Mucosa of descending colon (tissue), 3 donors: ENCODE results near the gene C3orf22. TPM values are rescaled to one million over a fixed set of nuclear protein-coding genes. Genes with fewer than 3 reads are reported as not detected.

ENCODE experiments used
- ATAC-seq: fragments of 200-7000 bp; cut with Tn5 transposase; one replicate; pipeline ENCODE4 v1.9.1; 2020; ENCODE audit warnings: mild to moderate bottlenecking, moderate library complexity
- DNase-seq, 3 donors: peaks; one replicate each; pipeline ENCODE4 v3.0.0-alpha.2; 2020
- H3K36me3 ChIP-seq: fragments of 200-600 bp; one replicate; pipeline ENCODE4 v1.8.0; 2021; ENCODE audit warnings: low read depth, mild to moderate bottlenecking
- H3K4me1 ChIP-seq: fragments of 200-600 bp; one replicate; pipeline ENCODE4 v1.8.0; 2021; ENCODE audit warnings: low read depth, mild to moderate bottlenecking
- H3K4me3 ChIP-seq: fragments of 200-600 bp; one replicate; pipeline ENCODE4 v1.8.0; 2021; ENCODE audit warnings: mild to moderate bottlenecking
- H3K9me3 ChIP-seq: fragments of 200-600 bp; one replicate; pipeline ENCODE4 v1.8.0; 2021; ENCODE audit warnings: mild to moderate bottlenecking
- CTCF ChIP-seq: fragments of 200-600 bp; IDR thresholded peaks from one replicate; pipeline ENCODE4 v1.8.0; 2022; ENCODE audit warnings: antibody characterized with exemption, mild to moderate bottlenecking
- intact Hi-C, 2 donors: fragments of 100-400 bp; cut with DNase I in 1 of 2; cut with micrococcal nuclease in 1 of 2; formaldehyde crosslinking; loops; one replicate each; pipeline versions ENCODE4 v1.11.0 to v1.11.1; 2022; cut with DNase I, micrococcal nuclease
- total RNA-seq, 3 donors: library from RNA; stranded (reverse); fragmentation: NEBNext Ultra II Directional in 2 of 3; extraction: Animal tissue kit (Norgen Biotek cat#: 25700) in 2 of 3; gene quantifications; one replicate each; pipeline versions ENCODE4 v1.2.1 to v1.2.4, GENCODE V29; 2021 to 2023
- donor health status: DM: no; HTN: no; CAD: no; lungs with moderate emphysema.
- donor health status: DM: no; HTN: no; CAD: no.
- donor health status: DM: no; HTN: yes; CAD: no.

Gene C3orf22
- total RNA-seq, 3 donors from 2014 or later: not detected

GRCh38 chr3:126582311-126582710, 23.6 kb upstream of the C3orf22 start:
- ATAC-seq (no peak), DNase-seq (no peak)
- intact Hi-C loops: no loop called here
- no peaks in the 10 kb centered on the region for H3K36me3 ChIP-seq
- no peaks in the 10 kb centered on the region for H3K9me3 ChIP-seq
- no peaks in the 10 kb centered on the region for H3K4me1 ChIP-seq
- TF ChIP-seq CTCF: no peak
- no peak overlapping the region for H3K4me3 ChIP-seq

- Histone ChIP-seq H3K4me3 (no peak overlapping the region), H3K9me3 (no peaks in the 10 kb centered on the region), H3K36me3 (no peaks in the 10 kb centered on the region), H3K4me1 (no peaks in the 10 kb centered on the region)
- no peak for TF ChIP-seq CTCF
- DNase-seq (no peak), ATAC-seq (no peak)
- intact Hi-C loops: no loop called here
These were observed 22.8 kb upstream of the C3orf22 start for GRCh38 chr3:126581569-126581968.

- no peak for TF ChIP-seq CTCF
- no peak for ATAC-seq
These were observed 22.0 kb upstream of the C3orf22 start for GRCh38 chr3:126580746-126581145.

GRCh38 chr3:126578702-126579101, 20.0 kb upstream of the C3orf22 start:
- Histone ChIP-seq H3K9me3 (no peaks in the 10 kb centered on the region), H3K4me1 (no peaks in the 10 kb centered on the region), H3K36me3 (no peaks in the 10 kb centered on the region), H3K4me3 (no peak overlapping the region)
- no peak for DNase-seq
- TF ChIP-seq CTCF: no peak
- no peak for ATAC-seq
- intact Hi-C loops: no loop called here

More at GRCh38 chr3:126580746-126581145, 22.0 kb upstream of the C3orf22 start:
- DNase-seq: no peak
- no peaks in the 10 kb centered on the region for H3K9me3 ChIP-seq
- H3K36me3 ChIP-seq: no peaks in the 10 kb centered on the region
- no peaks in the 10 kb centered on the region for H3K4me1 ChIP-seq
- intact Hi-C loops: no loop called here
- no peak overlapping the region for H3K4me3 ChIP-seq

GRCh38 chr3:126577261-126577660, 18.5 kb upstream of the C3orf22 start:
- Histone ChIP-seq H3K36me3 (no peaks in the 10 kb centered on the region), H3K4me1 (no peaks in the 10 kb centered on the region), H3K9me3 (no peaks in the 10 kb centered on the region), H3K4me3 (no peak overlapping the region)
- intact Hi-C loops: no loop called here
- no peak for DNase-seq
- no peak for TF ChIP-seq CTCF
- ATAC-seq: no peak

- no peaks in the 10 kb centered on the region for H3K4me1 ChIP-seq
- intact Hi-C loops: no loop called here
- DNase-seq (peak in 2 of 3 donors; percentile 65 to 79), ATAC-seq (peak; percentile 77)
- no peak for TF ChIP-seq CTCF
- H3K36me3 ChIP-seq: no peaks in the 10 kb centered on the region
- H3K4me3 ChIP-seq: no peak overlapping the region
- no peaks in the 10 kb centered on the region for H3K9me3 ChIP-seq
These were observed 14.9 kb upstream of the C3orf22 start for GRCh38 chr3:126573492-126574117.
